Body of pancreas (tissue), 4 donors: ENCODE data around the gene CASZ1.

ENCODE experiments used
- CTCF ChIP-seq, 7 experiments: fragments of 450-650 bp in 4 of 7; fragments of 200-600 bp in 3 of 7; sonication (generic) in 3 of 7; IDR thresholded peaks; one replicate each; pipeline ENCODE4 v1.5.1; 2016 to 2019; ENCODE audit warnings: antibody characterized with exemption in 7 of 7
- POLR2A ChIP-seq, 3 donors: fragments of 450-650 bp; IDR thresholded peaks; one replicate each; pipeline ENCODE4 v1.6.1; 2016; ENCODE audit warnings: antibody characterized with exemption in 3 of 3, mild to moderate bottlenecking in 2 of 3

- TF ChIP-seq POLR2A (IDR thresholded peaks at IDR 0.05) (no peak), CTCF (IDR thresholded peaks at IDR 0.05) (no peak)
These were observed 207.8 kb downstream of the CASZ1 start for GRCh38 chr1:10588640-10589039.
